Measurements from ENCODE around the gene GLRX5.

The GLRX5 gene

GRCh38 chr14:95522556-95522955 is 12.3 kb upstream of the GLRX5 start:
- no peak for TF ChIP-seq Cebpa-rat (IDR thresholded peaks at IDR 0.05)
- Histone ChIP-seq H4K20me1 (no peaks in the 10 kb centered on the region), H3K27ac (peak overlapping the region in 10 of 11 experiments; percentile 71 to 98 (median 94); a peak in 20 of 22 replicates), H3K4me2 (peak overlapping the region; percentile 71 to 99 (median 91)), H3K9me3 (replicated peaks in 1 of 11) (no peaks in the 10 kb centered on the region), H3K4me3 (peak overlapping the region in 7 of 10 experiments; percentile 33 to 59 (median 48); a peak in 9 of 20 replicates), H3K27me3 (no peaks in the 10 kb centered on the region), H3K9ac (peak overlapping the region in 9 of 11 experiments; percentile 59 to 92 (median 80); a peak in 19 of 22 replicates), H3K4me1 (peaks cover 97 to 100% (median 100%) of the 10 kb centered on the region in 10 experiments), H3K36me3 (no peaks in the 10 kb centered on the region)

- Histone ChIP-seq H3K4me1 (peaks cover 93 to 100% (median 100%) of the 10 kb centered on the region in 10 experiments), H3K27me3 (no peaks in the 10 kb centered on the region), H3K36me3 (no peaks in the 10 kb centered on the region), H3K9me3 (replicated peaks in 1 of 11) (no peaks in the 10 kb centered on the region), H3K4me3 (peak overlapping the region; percentile 25 to 59 (median 47); a peak in 19 of 20 replicates), H3K4me2 (peak overlapping the region; percentile 71 to 99 (median 91)), H3K27ac (peak overlapping the region; percentile 46 to 98 (median 94); a peak in 21 of 22 replicates), H4K20me1 (no peaks in the 10 kb centered on the region), H3K9ac (peak overlapping the region; percentile 46 to 92 (median 80); a peak in 21 of 22 replicates)
- TF ChIP-seq Cebpa-rat (IDR thresholded peaks at IDR 0.05) = peak in 8 of 11 experiments; percentile 45 to 96 (median 66); a peak in 12 of 22 replicates
Observed at GRCh38 chr14:95523051-95523814, 11.6 kb upstream of the GLRX5 start.

- peak overlapping the region; percentile 46 to 92 (median 80); a peak in 21 of 22 replicates for H3K9ac ChIP-seq
- H3K27ac ChIP-seq = peak overlapping the region; percentile 46 to 98 (median 94); a peak in 21 of 22 replicates
- TF ChIP-seq Cebpa-rat (IDR thresholded peaks at IDR 0.05) = 0 out of 22 replicates have a peak, but pooled peaks of 1 of the 11 experiments have one; percentile 5
- H3K4me2 ChIP-seq = peak overlapping the region; percentile 71 to 99 (median 91)
- no peaks in the 10 kb centered on the region for H4K20me1 ChIP-seq
- H3K4me1 ChIP-seq = peaks cover 86 to 100% (median 100%) of the 10 kb centered on the region in 10 experiments
- no peaks in the 10 kb centered on the region for H3K9me3 ChIP-seq (replicated peaks in 1 of 11)
- peaks cover 0 to 4% (median 0%) of the 10 kb centered on the region in 11 experiments; a peak in 3 of 22 replicates for H3K36me3 ChIP-seq
- peak overlapping the region; percentile 25 to 59 (median 47); a peak in 19 of 20 replicates for H3K4me3 ChIP-seq
- no peaks in the 10 kb centered on the region for H3K27me3 ChIP-seq
Observed at GRCh38 chr14:95523815-95524448, 10.9 kb upstream of the GLRX5 start.

GRCh38 chr14:95524706-95525512 is 9.9 kb upstream of the GLRX5 start:
- H3K4me2 ChIP-seq = peak overlapping the region; percentile 71 to 99 (median 91)

GRCh38 chr14:95525999-95526398 is 8.9 kb upstream of the GLRX5 start:
- Histone ChIP-seq H3K9ac (peak overlapping the region in 7 of 11 experiments; percentile 2 to 92 (median 28); a peak in 9 of 22 replicates), H3K4me3 (no peak overlapping the region), H3K27ac (peak overlapping the region in 8 of 11 experiments; percentile 53 to 98 (median 94); a peak in 17 of 22 replicates), H3K4me1 (peaks cover 76 to 100% (median 100%) of the 10 kb centered on the region in 10 experiments), H4K20me1 (peaks cover 0 to 15% (median 5%) of the 10 kb centered on the region in 11 experiments; a peak in 4 of 22 replicates), H3K4me2 (peak overlapping the region in 10 of 11 experiments; percentile 14 to 99 (median 91); a peak in 20 of 22 replicates), H3K9me3 (replicated peaks in 1 of 11) (no peaks in the 10 kb centered on the region), H3K27me3 (no peaks in the 10 kb centered on the region), H3K36me3 (peaks cover 0 to 20% (median 9%) of the 10 kb centered on the region in 11 experiments; a peak in 12 of 22 replicates)
- TF ChIP-seq Cebpa-rat (IDR thresholded peaks at IDR 0.05) = no peak

More at GRCh38 chr14:95524706-95525512, 9.9 kb upstream of the GLRX5 start:
- peaks cover 0 to 14% (median 6%) of the 10 kb centered on the region in 11 experiments; a peak in 12 of 22 replicates for H3K36me3 ChIP-seq
- H3K9me3 ChIP-seq (replicated peaks in 1 of 11) = no peaks in the 10 kb centered on the region
- TF ChIP-seq Cebpa-rat (IDR thresholded peaks at IDR 0.05) = no peak
- H3K27ac ChIP-seq = peak overlapping the region in 9 of 11 experiments; percentile 86 to 98 (median 95); a peak in 18 of 22 replicates
- H3K4me1 ChIP-seq = peaks cover 76 to 100% (median 100%) of the 10 kb centered on the region in 10 experiments
- H3K9ac ChIP-seq = peak overlapping the region in 8 of 11 experiments; percentile 15 to 92 (median 80); a peak in 14 of 22 replicates
- peak overlapping the region in 7 of 10 experiments; percentile 45 to 59 (median 51); a peak in 9 of 20 replicates for H3K4me3 ChIP-seq
- H3K27me3 ChIP-seq = no peaks in the 10 kb centered on the region
- H4K20me1 ChIP-seq = peaks cover 0 to 8% (median 0%) of the 10 kb centered on the region in 11 experiments; a peak in 2 of 22 replicates

- no peak for TF ChIP-seq Cebpa-rat (IDR thresholded peaks at IDR 0.05)
- H3K27me3 ChIP-seq = no peaks in the 10 kb centered on the region
- peak overlapping the region in 8 of 11 experiments; percentile 57 to 98 (median 94); a peak in 18 of 22 replicates for H3K27ac ChIP-seq
- no peak overlapping the region for H3K4me3 ChIP-seq
- no peaks in the 10 kb centered on the region for H3K9me3 ChIP-seq (replicated peaks in 1 of 11)
- peaks cover 0 to 17% (median 7%) of the 10 kb centered on the region in 11 experiments; a peak in 5 of 22 replicates for H4K20me1 ChIP-seq
- peak overlapping the region; percentile 60 to 99 (median 91) for H3K4me2 ChIP-seq
- H3K4me1 ChIP-seq = peaks cover 76 to 100% (median 100%) of the 10 kb centered on the region in 10 experiments
- peak overlapping the region in 8 of 11 experiments; percentile 23 to 92 (median 42); a peak in 13 of 22 replicates for H3K9ac ChIP-seq
- H3K36me3 ChIP-seq = peaks cover 0 to 25% (median 9%) of the 10 kb centered on the region in 11 experiments; a peak in 12 of 22 replicates
Observed at GRCh38 chr14:95526483-95527386, 8.1 kb upstream of the GLRX5 start.

Measured in BLaER1 treated with 17β-estradiol and CSF1 and Interleukin-3, amounts not matched to agents 10 nM and 100 nM (cell line).